BLaER1 treated with 17β-estradiol and CSF1 and Interleukin-3, amounts not matched to agents 10 nM and 100 nM (cell line): ENCODE data around the gene THEMIS.
"Not testable (repeated sequence)": the region's sequence is repeated elsewhere in the genome, so short reads cannot be mapped to it uniquely, and the experiment has no call there.

Experiments
- H3K27ac ChIP-seq, 11 experiments: shearing (Covaris generic); formaldehyde crosslinking; 2 replicates each; pipeline ENCODE4 v1.8.1; 2022
- H3K27me3 ChIP-seq, 11 experiments: shearing (Covaris generic); formaldehyde crosslinking; 2 replicates each; pipeline ENCODE4 v1.8.1; 2022
- H3K36me3 ChIP-seq, 11 experiments: shearing (Covaris generic); formaldehyde crosslinking; 2 replicates each; pipeline ENCODE4 v1.8.1; 2022
- H3K4me1 ChIP-seq, 10 experiments: shearing (Covaris generic); formaldehyde crosslinking; 2 replicates each; pipeline ENCODE4 v1.8.1; 2022
- H3K4me2 ChIP-seq, 11 experiments: shearing (Covaris generic); formaldehyde crosslinking; 2 replicates each; pipeline ENCODE4 v1.8.1; 2022
- H3K4me3 ChIP-seq, 10 experiments: shearing (Covaris generic); formaldehyde crosslinking; 2 replicates each; pipeline ENCODE4 v1.8.1; 2022
- H3K9ac ChIP-seq, 11 experiments: shearing (Covaris generic); formaldehyde crosslinking; 2 replicates each; pipeline ENCODE4 v1.8.1; 2022
- H3K9me3 ChIP-seq, 11 experiments: shearing (Covaris generic); formaldehyde crosslinking; replicated peaks in 1 of 11; 2 replicates each; pipeline ENCODE4 v1.8.1; 2022
- H4K20me1 ChIP-seq, 11 experiments: shearing (Covaris generic); formaldehyde crosslinking; 2 replicates each; pipeline ENCODE4 v1.8.1; 2022
- Cebpa-rat ChIP-seq, 11 experiments: shearing (Covaris generic); IDR thresholded peaks; 2 replicates each; pipeline ENCODE4 v1.8.1; 2022

The THEMIS gene

GRCh38 chr6:127897484-127897883, 3.4 kb downstream of the THEMIS start:
- H3K4me1 ChIP-seq, result peaks cover 4 to 12% (median 8%) of the 10 kb centered on the region in 10 experiments; a peak in 13 of 20 replicates
- no peaks in the 10 kb centered on the region for H3K9me3 ChIP-seq
- H3K36me3 ChIP-seq, result no peaks in the 10 kb centered on the region
- no peak overlapping the region for H3K4me2 ChIP-seq
- TF ChIP-seq Cebpa-rat (IDR thresholded peaks at IDR 0.05), result no peak
- no peak overlapping the region for H3K4me3 ChIP-seq
- H4K20me1 ChIP-seq, result no peaks in the 10 kb centered on the region; a peak in 1 of 22 replicates
- H3K27me3 ChIP-seq, result no peaks in the 10 kb centered on the region
- H3K9ac ChIP-seq, result no peak overlapping the region
- H3K27ac ChIP-seq, result no peak overlapping the region

GRCh38 chr6:127894051-127894450, 6.8 kb downstream of the THEMIS start:
- H3K4me1 ChIP-seq, result peaks cover 4 to 12% (median 8%) of the 10 kb centered on the region in 10 experiments; a peak in 13 of 20 replicates
- H3K27me3 ChIP-seq, result no peaks in the 10 kb centered on the region
- no peaks in the 10 kb centered on the region for H3K36me3 ChIP-seq
- no peak for TF ChIP-seq Cebpa-rat (IDR thresholded peaks at IDR 0.05)
- H3K4me2 ChIP-seq, result peak overlapping the region in 7 of 11 experiments; percentile 6 to 57 (median 37); a peak in 10 of 22 replicates
- no peak overlapping the region for H3K4me3 ChIP-seq
- H3K27ac ChIP-seq, result no peak overlapping the region
- no peaks in the 10 kb centered on the region for H3K9me3 ChIP-seq
- no peak overlapping the region for H3K9ac ChIP-seq
- no peaks in the 10 kb centered on the region for H4K20me1 ChIP-seq

DNA sequence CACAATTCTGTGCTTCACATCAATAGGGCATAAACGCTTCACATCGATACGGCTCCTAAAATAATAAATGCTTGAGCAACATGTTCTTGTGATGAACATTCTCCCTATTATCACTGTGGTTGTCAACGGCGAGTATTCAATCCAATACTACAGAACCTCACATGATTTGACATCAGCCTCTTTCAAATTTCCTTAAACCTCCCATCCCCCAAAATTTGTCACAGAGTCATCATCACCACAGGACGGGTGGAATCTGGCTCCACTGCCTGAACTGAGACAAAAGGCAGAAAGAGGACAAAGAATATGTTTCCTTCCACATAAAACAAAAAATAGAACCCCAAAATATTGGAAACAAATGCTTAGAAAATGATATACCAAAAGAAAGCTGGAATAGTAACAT, 7.3 kb downstream of the THEMIS start:
- Histone ChIP-seq H3K36me3 (no peaks in the 10 kb centered on the region), H3K9ac (no peak overlapping the region), H4K20me1 (no peaks in the 10 kb centered on the region), H3K27me3 (no peaks in the 10 kb centered on the region), H3K4me3 (no peak overlapping the region), H3K4me2 (peak overlapping the region in 8 of 11 experiments; percentile 13 to 57 (median 35); a peak in 14 of 22 replicates), H3K9me3 (no peaks in the 10 kb centered on the region), H3K27ac (no peak overlapping the region), H3K4me1 (peaks cover 4 to 12% (median 8%) of the 10 kb centered on the region in 10 experiments; a peak in 13 of 20 replicates)
- no peak for TF ChIP-seq Cebpa-rat (IDR thresholded peaks at IDR 0.05)

GRCh38 chr6:127891731-127892326, 9.0 kb downstream of the THEMIS start:
- Histone ChIP-seq H3K9ac (no peak overlapping the region), H4K20me1 (no peaks in the 10 kb centered on the region), H3K4me1 (peaks cover 4 to 12% (median 8%) of the 10 kb centered on the region in 10 experiments; a peak in 13 of 20 replicates), H3K4me3 (no peak overlapping the region), H3K27ac (no peak overlapping the region), H3K27me3 (no peaks in the 10 kb centered on the region), H3K4me2 (no peak overlapping the region), H3K36me3 (no peaks in the 10 kb centered on the region), H3K9me3 (no peaks in the 10 kb centered on the region)
- TF ChIP-seq Cebpa-rat (IDR thresholded peaks at IDR 0.05), result no peak

GRCh38 chr6:127886603-127887002, 14.3 kb downstream of the THEMIS start:
- Histone ChIP-seq H3K4me3 (no peak overlapping the region), H3K9me3 (no peaks in the 10 kb centered on the region), H3K4me2 (no peak overlapping the region), H3K9ac (no peak overlapping the region), H3K4me1 (no peaks in the 10 kb centered on the region), H3K27me3 (no peaks in the 10 kb centered on the region), H3K27ac (no peak overlapping the region), H3K36me3 (no peaks in the 10 kb centered on the region), H4K20me1 (no peaks in the 10 kb centered on the region)
- no peak for TF ChIP-seq Cebpa-rat (IDR thresholded peaks at IDR 0.05)

DNA sequence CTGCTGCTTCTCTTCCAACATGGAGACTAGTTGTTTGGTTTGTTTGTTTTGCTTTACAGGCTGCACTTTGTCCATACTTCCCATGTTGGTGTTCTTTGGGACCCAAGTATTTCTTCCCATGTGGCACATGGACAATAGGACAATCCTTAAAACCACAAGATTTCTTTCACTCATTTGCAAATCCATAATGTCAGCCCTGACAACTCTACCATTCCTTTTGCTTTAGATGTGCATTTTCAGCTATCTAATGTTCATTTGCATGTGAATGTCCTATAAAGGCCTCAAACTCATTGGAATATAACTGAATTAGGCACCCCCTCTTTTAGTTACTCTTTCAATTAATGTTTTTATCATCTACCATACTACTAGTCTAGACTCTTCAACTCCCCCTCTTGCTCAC, 16.7 kb downstream of the THEMIS start:
- Histone ChIP-seq H3K27ac (no peak overlapping the region), H3K4me2 (no peak overlapping the region), H4K20me1 (no peaks in the 10 kb centered on the region), H3K4me1 (no peaks in the 10 kb centered on the region), H3K9me3 (no peaks in the 10 kb centered on the region), H3K27me3 (no peaks in the 10 kb centered on the region), H3K4me3 (no peak overlapping the region), H3K36me3 (no peaks in the 10 kb centered on the region), H3K9ac (no peak overlapping the region)
- TF ChIP-seq Cebpa-rat (IDR thresholded peaks at IDR 0.05), result no peak

GRCh38 chr6:127881949-127882348, 18.9 kb downstream of the THEMIS start:
- not testable (repeated sequence) for H3K27me3 ChIP-seq, H3K4me2 ChIP-seq, H3K9ac ChIP-seq, H3K27ac ChIP-seq, H3K4me1 ChIP-seq, H4K20me1 ChIP-seq, H3K36me3 ChIP-seq, H3K4me3 ChIP-seq, H3K9me3 ChIP-seq

DNA sequence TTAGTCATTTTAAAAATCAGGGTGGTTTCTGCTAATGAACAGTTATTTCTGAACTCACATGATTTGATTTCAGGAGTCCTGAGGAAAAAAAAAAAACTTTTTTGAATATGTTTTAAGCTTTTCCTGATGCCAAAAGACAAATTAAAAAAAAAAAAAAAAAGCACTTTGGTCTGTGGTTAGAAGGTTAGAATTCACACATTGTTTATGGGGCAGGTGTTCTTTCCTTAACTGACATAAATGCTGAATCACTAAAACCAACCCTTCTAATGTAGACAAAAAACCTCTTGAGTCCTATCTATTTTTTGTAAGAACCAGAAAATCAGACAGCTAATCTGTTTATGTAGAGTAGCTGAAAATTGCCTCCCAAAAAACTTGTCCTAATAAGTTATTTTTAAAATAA, 20.4 kb downstream of the THEMIS start:
- Histone ChIP-seq H3K36me3 (no peaks in the 10 kb centered on the region), H3K27ac (no peak overlapping the region), H3K4me1 (no peaks in the 10 kb centered on the region), H3K9me3 (no peaks in the 10 kb centered on the region), H3K4me3 (no peak overlapping the region), H4K20me1 (no peaks in the 10 kb centered on the region), H3K27me3 (no peaks in the 10 kb centered on the region), H3K9ac (no peak overlapping the region), H3K4me2 (no peak overlapping the region)
- no peak for TF ChIP-seq Cebpa-rat (IDR thresholded peaks at IDR 0.05)

- Histone ChIP-seq H3K4me1 (no peaks in the 10 kb centered on the region), H3K9ac (no peak overlapping the region), H3K4me2 (no peak overlapping the region), H3K27me3 (no peaks in the 10 kb centered on the region), H4K20me1 (no peaks in the 10 kb centered on the region), H3K4me3 (no peak overlapping the region), H3K27ac (no peak overlapping the region), H3K9me3 (no peaks in the 10 kb centered on the region), H3K36me3 (no peaks in the 10 kb centered on the region)
- TF ChIP-seq Cebpa-rat (IDR thresholded peaks at IDR 0.05), result no peak
These were observed 21.2 kb downstream of the THEMIS start for GRCh38 chr6:127879685-127880084.

DNA sequence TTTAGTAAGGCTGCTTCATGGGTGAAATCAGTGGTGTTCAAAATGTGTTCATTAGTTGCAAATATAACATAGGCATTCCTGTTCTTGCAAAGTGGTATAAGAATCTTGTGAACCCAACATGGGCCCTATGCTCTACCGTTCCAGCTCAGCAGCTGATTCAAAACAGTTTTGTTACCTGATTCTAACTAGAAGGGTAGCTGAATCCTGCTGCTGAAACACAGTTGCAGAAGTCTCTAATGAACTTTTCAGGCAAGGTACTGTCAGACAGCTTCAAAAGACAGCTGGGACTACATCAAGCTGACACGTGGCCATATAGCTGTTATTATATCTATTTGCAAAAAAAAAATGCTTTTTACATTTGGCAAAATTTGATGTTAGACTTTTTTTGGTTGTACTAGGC, 22.7 kb downstream of the THEMIS start:
- Histone ChIP-seq H4K20me1 (no peaks in the 10 kb centered on the region), H3K9me3 (no peaks in the 10 kb centered on the region), H3K27me3 (no peaks in the 10 kb centered on the region), H3K4me3 (no peak overlapping the region), H3K27ac (no peak overlapping the region), H3K36me3 (no peaks in the 10 kb centered on the region), H3K9ac (no peak overlapping the region), H3K4me1 (no peaks in the 10 kb centered on the region), H3K4me2 (no peak overlapping the region)
- no peak for TF ChIP-seq Cebpa-rat (IDR thresholded peaks at IDR 0.05)
